Measurements from ENCODE around the gene DDX4. TPM values are rescaled to one million over a fixed set of nuclear protein-coding genes. Genes with fewer than 3 reads are reported as not detected.

Gene DDX4
- total RNA-seq, 4 donors from 2014 or later = not detected

GRCh38 chr5:55832446-55832845, 94.6 kb downstream of the DDX4 start:
- no peak for TF ChIP-seq CTCF (IDR thresholded peaks at IDR 0.05; ENCODE audit: low read depth)

GRCh38 chr5:55836191-55836590, 98.3 kb downstream of the DDX4 start:
- TF ChIP-seq CTCF (IDR thresholded peaks at IDR 0.05; ENCODE audit: low read depth) = no peak

DNA sequence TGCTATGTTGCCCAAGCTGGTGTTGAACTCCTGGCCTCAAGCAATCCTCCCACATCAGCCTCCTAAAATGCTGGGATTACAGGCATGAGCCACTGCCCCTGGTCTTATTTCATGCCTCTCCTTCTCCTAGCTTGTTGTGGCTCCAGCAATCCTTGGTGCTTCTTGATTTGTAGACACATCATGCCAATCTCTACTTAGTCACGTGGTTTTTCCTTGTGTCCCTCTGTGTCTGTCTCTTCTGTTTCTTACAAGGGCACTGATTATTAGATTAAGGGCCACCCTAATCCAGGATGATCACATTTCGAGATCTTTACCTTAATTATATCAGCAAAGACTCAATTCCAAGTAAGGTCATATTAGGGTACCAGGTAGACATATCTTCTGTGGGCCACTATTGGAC, 104.1 kb downstream of the DDX4 start:
- TF ChIP-seq CTCF (IDR thresholded peaks at IDR 0.05; ENCODE audit: low read depth) = no peak

DNA sequence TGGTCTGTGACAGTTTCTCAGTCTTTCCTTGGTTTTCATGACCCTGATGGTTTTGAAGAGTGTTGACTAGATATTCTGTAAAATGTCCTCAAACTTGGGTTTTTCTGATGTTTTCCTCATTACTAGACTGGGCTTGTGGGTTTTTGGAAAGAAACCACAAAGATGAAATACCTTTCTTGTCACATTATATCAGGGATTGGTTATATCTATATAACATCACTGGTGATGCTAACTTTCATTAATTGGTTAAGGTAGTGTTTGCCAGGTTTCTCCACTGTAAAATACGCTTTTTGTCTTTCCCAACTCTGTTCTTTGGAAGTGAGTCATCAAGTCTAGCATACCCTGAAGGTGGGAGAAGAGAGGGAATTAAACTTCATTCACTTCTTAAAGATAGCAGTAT, 110.0 kb downstream of the DDX4 start:
- no peak for TF ChIP-seq CTCF (IDR thresholded peaks at IDR 0.05; ENCODE audit: low read depth)

DNA sequence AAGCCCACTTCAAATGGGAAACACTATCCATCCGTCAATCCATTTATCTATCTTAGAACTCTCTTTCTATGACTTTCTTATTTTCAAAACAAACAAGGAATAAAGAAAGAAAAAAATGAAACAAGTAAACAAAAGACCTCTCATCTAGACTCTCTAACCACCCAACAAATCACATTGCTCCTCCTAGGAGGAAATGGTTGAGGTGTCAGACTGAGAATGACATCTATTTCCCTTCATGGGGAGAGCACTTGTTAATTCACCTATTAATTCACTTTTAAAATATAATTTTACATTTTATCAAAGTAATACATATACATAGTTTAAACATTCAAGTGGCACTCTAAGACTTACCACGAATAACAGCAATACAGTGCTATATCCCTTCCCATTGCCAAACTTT, 110.9 kb downstream of the DDX4 start:
- TF ChIP-seq CTCF (IDR thresholded peaks at IDR 0.05; ENCODE audit: low read depth) = no peak

- no peak for TF ChIP-seq CTCF (IDR thresholded peaks at IDR 0.05; ENCODE audit: low read depth)
These were observed 113.2 kb downstream of the DDX4 start, which contains the start of gene IL31RA for GRCh38 chr5:55850839-55851674. IL31RA (plus strand) TSS chr5:55851357; CDS start chr5:55851571, 214 bp downstream.

DNA sequence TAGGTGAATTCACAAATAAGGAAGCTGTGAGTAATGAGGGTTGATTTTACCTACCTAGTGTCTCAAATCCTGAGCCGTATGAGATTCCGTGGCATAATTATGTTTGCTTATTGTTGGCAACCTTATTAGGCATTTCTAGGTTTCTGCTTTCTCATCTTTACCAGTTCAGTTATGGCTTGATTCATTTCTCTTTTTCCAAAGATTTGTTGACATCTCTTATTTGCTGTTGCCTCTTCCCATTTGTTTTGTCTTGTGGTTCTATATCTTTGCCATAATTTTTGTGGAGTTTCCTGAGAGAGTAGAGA, 113.8 kb downstream of the DDX4 start:
- no peak for TF ChIP-seq CTCF (IDR thresholded peaks at IDR 0.05; ENCODE audit: low read depth)
